Measurements from ENCODE around the gene RXRB. TPM values are rescaled to one million over a fixed set of nuclear protein-coding genes. Genes with fewer than 3 reads are reported as not detected.

RXRB gene
- total RNA-seq, result 19.2 and 20.9 TPM in 2 replicates

DNA sequence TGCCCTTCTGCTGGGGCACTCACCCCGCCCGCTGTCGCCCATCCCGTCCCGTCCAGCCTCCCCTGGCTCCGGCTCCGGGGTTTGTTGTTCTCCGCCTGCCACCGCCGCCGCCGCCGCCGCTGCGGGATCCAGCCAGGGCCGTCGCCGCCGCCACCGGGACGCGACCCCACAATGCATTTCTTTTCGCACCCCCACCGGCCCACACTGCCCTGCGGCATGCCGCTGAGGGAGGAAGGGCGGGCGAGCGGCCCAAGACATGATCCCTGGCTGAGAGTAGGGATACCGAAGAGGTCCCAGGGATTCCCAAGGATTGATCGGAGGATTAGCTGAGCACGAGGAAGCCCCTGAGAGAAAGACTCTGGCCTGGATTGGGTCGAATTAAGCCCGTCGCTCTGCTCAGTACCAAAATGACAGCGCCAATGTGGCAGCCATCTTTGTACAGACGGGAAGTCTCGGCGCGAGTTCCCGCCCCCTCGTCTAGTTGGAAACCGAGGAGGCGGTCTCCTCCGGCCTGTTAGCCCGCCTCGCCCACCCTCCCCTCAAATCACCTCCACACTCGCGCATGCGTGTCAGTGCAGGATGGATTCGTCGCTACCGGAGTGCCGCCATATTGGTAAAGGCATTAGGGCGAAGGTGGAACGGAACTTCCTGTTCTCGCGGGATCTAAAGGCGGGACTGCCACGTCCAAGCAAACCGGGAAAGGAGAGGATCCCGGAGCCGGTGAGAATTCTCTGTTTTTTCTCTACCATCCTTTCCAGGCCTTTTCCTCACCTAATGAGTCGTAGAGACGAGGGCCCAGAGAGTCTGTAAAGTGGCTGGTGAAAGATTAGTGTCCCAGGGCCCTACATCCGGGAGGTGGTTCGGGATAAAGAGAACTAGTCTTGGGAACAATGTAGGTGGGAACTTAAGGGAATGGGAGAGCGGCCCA, at the start of gene RXRB, which contains the start of gene SLC39A7:
Gene RXRB (minus strand): TSS at position 447 of the 928 bp plus-strand sequence. CDS start 189 bp downstream, at position 258.
Gene SLC39A7 (plus strand): TSS at position 649 of the 928 bp plus-strand sequence. CDS start 379 bp downstream, outside the sequence.
- peaks cover 48% of the 10 kb centered on the region for H3K36me3 ChIP-seq (ENCODE audit: insufficient read depth, low read length)
- peak within 1 kb of the TSS; percentile 81 for H3K4me3 ChIP-seq (ENCODE audit: insufficient read depth, low read length)
- H3K27me3 ChIP-seq (ENCODE audit: insufficient read depth, low read length), result no peaks in the 10 kb centered on the region
- H4K20me1 ChIP-seq (ENCODE audit: insufficient read depth, low read length), result peaks cover 63% of the 10 kb centered on the region
- TF ChIP-seq, protein P1, sequence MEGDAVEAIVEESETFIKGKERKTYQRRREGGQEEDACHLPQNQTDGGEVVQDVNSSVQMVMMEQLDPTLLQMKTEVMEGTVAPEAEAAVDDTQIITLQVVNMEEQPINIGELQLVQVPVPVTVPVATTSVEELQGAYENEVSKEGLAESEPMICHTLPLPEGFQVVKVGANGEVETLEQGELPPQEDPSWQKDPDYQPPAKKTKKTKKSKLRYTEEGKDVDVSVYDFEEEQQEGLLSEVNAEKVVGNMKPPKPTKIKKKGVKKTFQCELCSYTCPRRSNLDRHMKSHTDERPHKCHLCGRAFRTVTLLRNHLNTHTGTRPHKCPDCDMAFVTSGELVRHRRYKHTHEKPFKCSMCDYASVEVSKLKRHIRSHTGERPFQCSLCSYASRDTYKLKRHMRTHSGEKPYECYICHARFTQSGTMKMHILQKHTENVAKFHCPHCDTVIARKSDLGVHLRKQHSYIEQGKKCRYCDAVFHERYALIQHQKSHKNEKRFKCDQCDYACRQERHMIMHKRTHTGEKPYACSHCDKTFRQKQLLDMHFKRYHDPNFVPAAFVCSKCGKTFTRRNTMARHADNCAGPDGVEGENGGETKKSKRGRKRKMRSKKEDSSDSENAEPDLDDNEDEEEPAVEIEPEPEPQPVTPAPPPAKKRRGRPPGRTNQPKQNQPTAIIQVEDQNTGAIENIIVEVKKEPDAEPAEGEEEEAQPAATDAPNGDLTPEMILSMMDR (IDR thresholded peaks at IDR 0.05; ENCODE audit: extremely low read depth, low read depth, low read length), result no peak
- H3K9me3 ChIP-seq (ENCODE audit: low read depth, low read length), result no peaks in the 10 kb centered on the region
- H3K4me1 ChIP-seq (ENCODE audit: insufficient read depth, low read length), result peaks cover 52% of the 10 kb centered on the region
- peak within 1 kb of the TSS; percentile 89 for H2AFZ ChIP-seq (ENCODE audit: low read length)
- peak; percentile 100 for DNase-seq (ENCODE audit: insufficient read length, low spot score, missing footprints)
- peaks cover 67% of the 10 kb centered on the region for H3K79me2 ChIP-seq (ENCODE audit: insufficient read depth, low read length)
- peak within 1 kb of the TSS; percentile 99 for H3K4me2 ChIP-seq (ENCODE audit: insufficient read depth, low read length)
- peak within 1 kb of the TSS; percentile 98 for H3K27ac ChIP-seq (ENCODE audit: low read depth, low read length)

DNA sequence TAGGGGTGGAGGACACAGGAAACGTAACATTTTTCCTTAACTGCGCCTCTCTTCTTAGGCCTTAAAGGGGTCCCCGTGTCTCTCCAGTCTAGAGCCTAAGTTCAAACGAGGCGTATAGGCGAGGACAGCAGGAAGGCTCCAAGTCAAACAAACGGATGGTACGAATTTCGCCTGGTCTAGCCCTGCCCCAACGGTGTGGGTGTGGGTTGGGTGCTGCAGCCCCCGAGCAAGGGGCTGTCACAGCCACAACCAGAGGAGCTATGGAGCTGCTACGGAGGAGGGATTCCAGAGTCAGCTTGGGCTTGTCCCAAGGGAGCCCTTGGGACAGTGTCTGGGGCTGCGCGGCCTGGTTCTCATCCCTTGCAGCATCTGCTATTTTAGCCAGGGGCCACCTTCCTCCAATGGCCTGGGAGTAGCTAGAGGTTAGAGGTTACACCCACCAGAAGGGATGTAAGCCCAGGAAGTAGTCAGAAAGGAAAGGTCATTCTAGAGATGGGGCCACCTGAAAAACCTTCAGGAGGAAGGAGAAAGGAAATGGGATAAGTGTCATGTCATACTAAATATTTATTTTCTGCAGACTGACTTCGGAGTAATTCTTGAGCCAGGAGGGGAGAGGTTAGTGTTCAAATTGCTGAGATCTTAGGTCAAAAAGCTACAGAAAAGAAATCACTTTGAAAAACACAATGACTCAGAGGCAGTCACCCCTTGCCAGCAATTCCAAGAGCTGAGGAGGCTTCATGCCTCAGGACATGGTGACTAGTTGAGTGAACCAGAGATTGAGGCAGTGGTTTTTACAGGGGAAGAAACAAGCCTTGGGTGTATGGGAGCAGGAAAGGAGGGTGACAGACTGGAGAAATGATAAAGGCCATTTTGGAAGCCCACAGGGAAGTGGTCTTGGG, 49.5 kb upstream of the RXRB start:
- H3K4me2 ChIP-seq (ENCODE audit: insufficient read depth, low read length), result peak overlapping the region; percentile 95
- no peaks in the 10 kb centered on the region for H4K20me1 ChIP-seq (ENCODE audit: insufficient read depth, low read length)
- TF ChIP-seq, protein P1 (IDR thresholded peaks at IDR 0.05; ENCODE audit: extremely low read depth, low read depth, low read length), result no peak
- DNase-seq (ENCODE audit: insufficient read length, low spot score, missing footprints), result peak; percentile 78
- H2AFZ ChIP-seq (ENCODE audit: low read length), result peak overlapping the region; percentile 78
- peaks cover 44% of the 10 kb centered on the region for H3K4me1 ChIP-seq (ENCODE audit: insufficient read depth, low read length)
- peaks cover 10% of the 10 kb centered on the region for H3K79me2 ChIP-seq (ENCODE audit: insufficient read depth, low read length)
- H3K9me3 ChIP-seq (ENCODE audit: low read depth, low read length), result no peaks in the 10 kb centered on the region
- peak overlapping the region; percentile 95 for H3K27ac ChIP-seq (ENCODE audit: low read depth, low read length)
- peaks cover 7% of the 10 kb centered on the region for H3K36me3 ChIP-seq (ENCODE audit: insufficient read depth, low read length)
- no peaks in the 10 kb centered on the region for H3K27me3 ChIP-seq (ENCODE audit: insufficient read depth, low read length)
- H3K4me3 ChIP-seq (ENCODE audit: insufficient read depth, low read length), result peak overlapping the region; percentile 74

DNA sequence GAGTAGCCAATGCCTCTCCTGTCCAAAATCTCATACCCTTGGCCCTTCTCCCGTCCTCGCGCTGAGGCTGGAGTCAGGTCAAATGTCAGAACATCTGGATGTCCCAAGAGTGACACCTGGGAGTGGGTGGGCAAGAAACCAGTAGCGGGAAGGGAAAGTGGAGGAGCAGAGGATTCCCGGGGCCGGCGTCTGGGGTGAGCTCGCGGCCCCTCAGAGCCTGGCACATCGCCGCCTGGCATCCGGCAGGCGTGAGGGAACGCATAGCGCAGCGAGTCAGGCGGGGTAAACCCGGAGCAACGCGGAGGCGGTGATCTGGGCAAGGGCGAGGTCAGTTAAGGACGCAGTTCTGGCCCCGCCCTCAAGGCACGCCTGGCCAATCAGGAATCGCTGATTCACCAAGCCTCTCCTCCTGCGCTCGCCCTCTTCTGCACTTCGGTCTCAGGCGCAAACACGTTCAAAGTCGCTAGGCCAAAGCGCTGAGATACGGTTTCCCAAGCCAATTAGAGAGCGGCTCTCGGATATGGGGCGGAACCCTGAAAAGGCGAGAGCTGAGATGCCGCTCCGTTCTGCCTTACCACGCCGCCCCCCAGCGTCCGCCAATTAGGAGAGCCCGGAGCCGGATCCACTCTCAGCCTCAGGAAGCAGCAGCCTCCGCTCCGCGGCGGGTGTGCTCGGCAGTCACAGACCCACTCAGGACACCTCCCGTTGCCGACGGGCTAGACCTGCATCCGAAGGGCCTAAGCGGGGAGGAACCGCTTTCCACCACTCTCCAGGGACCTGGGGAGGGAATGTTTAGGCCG, 48.7 kb upstream of the RXRB start:
- TF ChIP-seq, protein P1 (IDR thresholded peaks at IDR 0.05; ENCODE audit: extremely low read depth, low read depth, low read length), result no peak
- H3K4me1 ChIP-seq (ENCODE audit: insufficient read depth, low read length), result peaks cover 44% of the 10 kb centered on the region
- DNase-seq (ENCODE audit: insufficient read length, low spot score, missing footprints), result peak; percentile 94
- no peaks in the 10 kb centered on the region for H3K9me3 ChIP-seq (ENCODE audit: low read depth, low read length)
- peak overlapping the region; percentile 74 for H3K4me3 ChIP-seq (ENCODE audit: insufficient read depth, low read length)
- H3K27me3 ChIP-seq (ENCODE audit: insufficient read depth, low read length), result no peaks in the 10 kb centered on the region
- peaks cover 7% of the 10 kb centered on the region for H3K36me3 ChIP-seq (ENCODE audit: insufficient read depth, low read length)
- H3K27ac ChIP-seq (ENCODE audit: low read depth, low read length), result peak overlapping the region; percentile 95
- H3K4me2 ChIP-seq (ENCODE audit: insufficient read depth, low read length), result peak overlapping the region; percentile 95
- peaks cover 10% of the 10 kb centered on the region for H3K79me2 ChIP-seq (ENCODE audit: insufficient read depth, low read length)
- H4K20me1 ChIP-seq (ENCODE audit: insufficient read depth, low read length), result no peaks in the 10 kb centered on the region
- H2AFZ ChIP-seq (ENCODE audit: low read length), result peak overlapping the region; percentile 84

Data from osteoblast (primary cell).